ENCODE data around the gene ADGRG4.

- TF ChIP-seq CTCF (IDR thresholded peaks at IDR 0.05) (no peak), ZFX (IDR thresholded peaks at IDR 0.05; ENCODE audit: borderline replicate concordance) (no peak)
Measured at GRCh38 chrX:136310411-136310810, 9.6 kb downstream of the ADGRG4 start.

Measured in 22Rv1 (cell line).